Fibroblast of lung (primary cell): ENCODE measurements around the gene FAM43A. TPM values are rescaled to one million over a fixed set of nuclear protein-coding genes. Genes with fewer than 3 reads are reported as not detected.

Experiments
- DNase-seq, 2 donors: peaks; one replicate each; pipeline versions ENCODE4 v3.0.0 to v3.0.0-alpha.2; 2010; ENCODE audit warnings: low read depth in 2 of 2
- H2AFZ ChIP-seq: 2 replicates; pipeline ENCODE4 v1.5.1; 2012; ENCODE audit warnings: low read length, control low read depth, inconsistent platforms
- H3K27ac ChIP-seq: 2 replicates; pipeline ENCODE4 v1.5.1; 2011; ENCODE audit warnings: low read length, control low read depth; ENCODE audit not compliant: insufficient read depth
- H3K27me3 ChIP-seq: 2 replicates; pipeline ENCODE4 v1.5.1; 2011; ENCODE audit warnings: mild to moderate bottlenecking, low read length; ENCODE audit not compliant: control insufficient read depth, insufficient read depth
- H3K36me3 ChIP-seq: 2 replicates; pipeline ENCODE4 v1.5.1; 2011; ENCODE audit warnings: low read length; ENCODE audit not compliant: control insufficient read depth, insufficient read depth
- H3K4me1 ChIP-seq: 2 replicates; pipeline ENCODE4 v1.5.1; 2011; ENCODE audit warnings: low read length; ENCODE audit not compliant: control insufficient read depth, insufficient read depth; ENCODE audit errors: extremely low read depth
- H3K4me2 ChIP-seq: 2 replicates; pipeline ENCODE4 v1.5.1; 2011; ENCODE audit warnings: low read length, control low read depth; ENCODE audit not compliant: insufficient read depth; ENCODE audit errors: extremely low read depth
- H3K4me3 ChIP-seq, 4 experiments: fragments of 200-600 bp in 1 of 4; sonication (generic) in 1 of 4; replicated peaks in 1 of 4; 2 replicates each; pipeline ENCODE4 v1.5.1; 2011 to 2016; ENCODE audit warnings: low read length in 4 of 4, low read depth in 3 of 4, mild to moderate bottlenecking in 3 of 4, control low read depth in 2 of 4, inconsistent platforms in 1 of 4, mixed read lengths in 1 of 4; ENCODE audit not compliant: insufficient read depth in 1 of 4; ENCODE audit errors: control extremely low read depth in 1 of 4
- H3K79me2 ChIP-seq: 2 replicates; pipeline ENCODE4 v1.5.1; 2012; ENCODE audit warnings: mild to moderate bottlenecking, low read length, inconsistent platforms; ENCODE audit not compliant: control insufficient read depth, insufficient read depth
- H3K9ac ChIP-seq: 2 replicates; pipeline ENCODE4 v1.5.1; 2011; ENCODE audit warnings: mild to moderate bottlenecking, low read length, control low read depth; ENCODE audit not compliant: insufficient read depth
- H3K9me3 ChIP-seq: 2 replicates; pipeline ENCODE4 v1.5.1; 2012; ENCODE audit warnings: low read depth, low read length; ENCODE audit not compliant: control insufficient read depth, insufficient read depth
- H4K20me1 ChIP-seq: 2 replicates; pipeline ENCODE4 v1.5.1; 2011; ENCODE audit warnings: low read length; ENCODE audit not compliant: control insufficient read depth, insufficient read depth; ENCODE audit errors: extremely low read depth
- EZH2 ChIP-seq: IDR thresholded peaks from 2 replicates; pipeline ENCODE4 v1.5.1; 2012; ENCODE audit warnings: low read length, control low read depth, mild to moderate bottlenecking; ENCODE audit errors: missing control alignments
- polyA plus RNA-seq, 2 donors: library from polyadenylated mRNA; depleted of rRNA in 1 of 2; stranded (reverse) in 1 of 2; unstranded in 1 of 2; fragments of >200 nt; gene quantifications; 2 replicates each; pipeline ENCODE4 v1.2.1, GENCODE V29; 2011 to 2012; ENCODE audit warnings: missing spikeins in 1 of 2
- total RNA-seq: library from RNA; depleted of rRNA; stranded (reverse); fragments of >200 nt; gene quantifications from 2 replicates; pipeline ENCODE4 v1.2.1, GENCODE V29; 2014
- TF ChIP-seq, protein P1 (sequence below), 2 donors: IDR thresholded peaks in 1 of 2; conservative IDR thresholded peaks in 1 of 2; 1 replicate in 1 of 2; 2 replicates in 1 of 2; pipeline ENCODE4 v1.5.1; 2011 to 2012; ENCODE audit warnings: low read length in 2 of 2, control low read depth in 1 of 2, inconsistent platforms in 1 of 2, low read depth in 1 of 2, mild to moderate bottlenecking in 1 of 2

FAM43A gene
- total and polyA plus RNA-seq, 2 donors (not counting 1 experiment from before 2014, with no cell fraction given), result 3.2 to 8.8 TPM

GRCh38 chr3:194682694-194683310 lies 2.9 kb upstream of the FAM43A start:
- Histone ChIP-seq H3K9ac (no peak overlapping the region), H4K20me1 (no peaks in the 10 kb centered on the region), H2AFZ (peak overlapping the region; percentile 83), H3K4me2 (peak overlapping the region; percentile 56), H3K79me2 (peaks cover 7% of the 10 kb centered on the region), H3K27ac (no peak overlapping the region), H3K4me1 (peaks cover 11% of the 10 kb centered on the region), H3K4me3 (no peak overlapping the region), H3K27me3 (no peaks in the 10 kb centered on the region), H3K9me3 (no peaks in the 10 kb centered on the region), H3K36me3 (no peaks in the 10 kb centered on the region)
- peak; percentile 82 to 89 for DNase-seq
- TF ChIP-seq EZH2, result no peak
- TF ChIP-seq, protein P1, sequence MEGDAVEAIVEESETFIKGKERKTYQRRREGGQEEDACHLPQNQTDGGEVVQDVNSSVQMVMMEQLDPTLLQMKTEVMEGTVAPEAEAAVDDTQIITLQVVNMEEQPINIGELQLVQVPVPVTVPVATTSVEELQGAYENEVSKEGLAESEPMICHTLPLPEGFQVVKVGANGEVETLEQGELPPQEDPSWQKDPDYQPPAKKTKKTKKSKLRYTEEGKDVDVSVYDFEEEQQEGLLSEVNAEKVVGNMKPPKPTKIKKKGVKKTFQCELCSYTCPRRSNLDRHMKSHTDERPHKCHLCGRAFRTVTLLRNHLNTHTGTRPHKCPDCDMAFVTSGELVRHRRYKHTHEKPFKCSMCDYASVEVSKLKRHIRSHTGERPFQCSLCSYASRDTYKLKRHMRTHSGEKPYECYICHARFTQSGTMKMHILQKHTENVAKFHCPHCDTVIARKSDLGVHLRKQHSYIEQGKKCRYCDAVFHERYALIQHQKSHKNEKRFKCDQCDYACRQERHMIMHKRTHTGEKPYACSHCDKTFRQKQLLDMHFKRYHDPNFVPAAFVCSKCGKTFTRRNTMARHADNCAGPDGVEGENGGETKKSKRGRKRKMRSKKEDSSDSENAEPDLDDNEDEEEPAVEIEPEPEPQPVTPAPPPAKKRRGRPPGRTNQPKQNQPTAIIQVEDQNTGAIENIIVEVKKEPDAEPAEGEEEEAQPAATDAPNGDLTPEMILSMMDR (conservative IDR thresholded peaks at IDR 0.05 in 1 of 2, IDR thresholded peaks at IDR 0.05 in 1 of 2; ENCODE audit: low read depth in 1 of 2, low read length in 2 of 2), result peak; percentile 87 to 93

DNA sequence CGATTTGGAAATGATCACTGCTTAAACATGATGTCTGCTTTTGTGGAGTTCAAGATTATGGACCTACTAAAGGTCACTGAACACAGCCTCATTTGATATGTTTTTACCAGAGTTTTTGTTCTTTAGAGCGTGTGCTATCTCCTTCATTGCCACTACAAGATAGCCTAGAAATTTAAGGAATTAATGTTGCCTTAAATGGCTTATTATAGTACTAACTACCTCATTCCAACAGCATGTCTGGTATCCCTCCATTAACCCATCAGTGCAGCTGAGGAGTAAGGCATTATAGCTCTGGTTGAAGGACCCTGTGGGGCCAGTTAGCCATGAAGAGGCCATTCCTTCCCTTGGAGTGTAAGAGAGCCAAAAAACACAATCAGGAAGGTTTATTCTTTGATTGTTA lies 2.3 kb upstream of the FAM43A start:
- H3K9ac ChIP-seq, result no peak overlapping the region
- H3K4me2 ChIP-seq, result no peak overlapping the region
- peaks cover 11% of the 10 kb centered on the region for H3K4me1 ChIP-seq
- DNase-seq, result peak in 1 of 2 donors; percentile 72
- H3K36me3 ChIP-seq, result no peaks in the 10 kb centered on the region
- H2AFZ ChIP-seq, result no peak overlapping the region
- H3K27ac ChIP-seq, result no peak overlapping the region
- H3K4me3 ChIP-seq, result no peak overlapping the region
- H3K9me3 ChIP-seq, result no peaks in the 10 kb centered on the region
- H3K79me2 ChIP-seq, result peaks cover 7% of the 10 kb centered on the region
- H4K20me1 ChIP-seq, result no peaks in the 10 kb centered on the region
- no peaks in the 10 kb centered on the region for H3K27me3 ChIP-seq
- TF ChIP-seq, protein P1 (conservative IDR thresholded peaks at IDR 0.05 in 1 of 2, IDR thresholded peaks at IDR 0.05 in 1 of 2; ENCODE audit: low read depth in 1 of 2, low read length in 2 of 2), result no peak
- no peak for TF ChIP-seq EZH2

GRCh38 chr3:194685065-194685717 lies 492 bp upstream of the FAM43A start:
- Histone ChIP-seq H3K9me3 (no peaks in the 10 kb centered on the region), H3K4me2 (peak overlapping the region; percentile 93), H3K4me1 (peaks cover 11% of the 10 kb centered on the region), H4K20me1 (no peaks in the 10 kb centered on the region), H3K27ac (no peak overlapping the region), H3K4me3 (peak overlapping the region in 2 of 4 experiments; percentile 53 to 90), H3K9ac (no peak overlapping the region), H3K27me3 (no peaks in the 10 kb centered on the region), H3K79me2 (peaks cover 7% of the 10 kb centered on the region), H2AFZ (peak overlapping the region; percentile 24), H3K36me3 (no peaks in the 10 kb centered on the region)
- DNase-seq, result no peak
- no peak for TF ChIP-seq EZH2
- TF ChIP-seq, protein P1 (conservative IDR thresholded peaks at IDR 0.05 in 1 of 2, IDR thresholded peaks at IDR 0.05 in 1 of 2; ENCODE audit: low read depth in 1 of 2, low read length in 2 of 2), result no peak
